IPS-15b (cell line): ENCODE measurements around the gene TESPA1.

ENCODE experiments used
- H3K27me3 ChIP-seq: one replicate; pipeline ENCODE4 v1.6.1; 2013; ENCODE audit warnings: low read length; ENCODE audit not compliant: control insufficient read depth, insufficient read depth
- H3K36me3 ChIP-seq: one replicate; pipeline ENCODE4 v1.6.1; 2013; ENCODE audit warnings: low read length; ENCODE audit not compliant: control insufficient read depth, insufficient read depth
- H3K4me1 ChIP-seq: one replicate; pipeline ENCODE4 v1.6.1; 2013; ENCODE audit warnings: mild to moderate bottlenecking, low read length; ENCODE audit not compliant: control insufficient read depth, insufficient read depth
- H3K4me3 ChIP-seq: one replicate; pipeline ENCODE4 v1.5.1; 2013; ENCODE audit warnings: low read depth, low read length
- H3K9ac ChIP-seq: one replicate; pipeline ENCODE4 v1.6.1; 2013; ENCODE audit warnings: low read depth, mild to moderate bottlenecking, low read length
- H3K9me3 ChIP-seq: one replicate; pipeline ENCODE4 v1.6.1; 2013; ENCODE audit warnings: mild to moderate bottlenecking, low read length; ENCODE audit not compliant: control insufficient read depth, insufficient read depth

Gene TESPA1

DNA sequence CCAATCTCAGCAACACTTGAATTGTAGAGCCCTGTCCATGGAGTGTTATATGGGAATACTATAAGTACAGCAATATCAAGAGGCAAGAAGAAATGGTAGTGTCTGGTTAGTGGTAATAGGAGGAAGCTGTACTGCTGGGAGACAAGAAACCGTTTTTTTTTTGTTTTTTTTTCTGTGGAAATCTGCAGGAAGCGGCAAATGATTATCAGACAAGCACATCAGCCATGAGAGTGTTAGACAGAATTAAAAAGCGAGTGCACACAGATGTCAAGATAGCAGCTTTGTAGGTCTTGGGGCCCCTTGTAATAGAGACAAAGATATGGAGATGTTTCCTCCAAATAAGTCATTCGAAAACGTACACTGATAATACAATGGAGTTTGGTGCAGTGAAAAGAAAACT lies 6.7 kb downstream of the TESPA1 start:
- H3K4me1 ChIP-seq = no peaks in the 10 kb centered on the region

DNA sequence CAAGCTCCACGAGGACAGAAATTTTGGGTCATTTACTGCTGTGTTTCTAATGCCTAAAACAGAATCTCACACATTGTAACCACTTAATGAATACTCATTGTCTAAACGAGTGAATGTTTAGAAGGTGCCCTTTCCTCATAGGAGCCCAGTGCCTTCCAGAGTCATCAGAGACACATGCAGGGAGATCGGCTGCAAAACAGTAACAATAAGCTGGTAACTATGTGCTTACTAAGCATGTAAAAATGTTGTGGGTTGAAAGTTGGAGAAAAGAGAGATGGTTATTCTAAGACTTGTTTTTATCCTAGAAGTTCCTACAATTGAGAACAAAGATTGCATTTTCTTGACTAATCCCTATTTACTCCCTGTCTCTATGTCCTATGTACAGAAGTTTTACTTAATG lies 7.4 kb downstream of the TESPA1 start:
- no peak overlapping the region for H3K9ac ChIP-seq
- H3K27me3 ChIP-seq = no peaks in the 10 kb centered on the region
- H3K4me3 ChIP-seq = no peak overlapping the region
- H3K9me3 ChIP-seq = no peaks in the 10 kb centered on the region
- H3K36me3 ChIP-seq = no peaks in the 10 kb centered on the region
- H3K4me1 ChIP-seq = no peaks in the 10 kb centered on the region

More for the DNA sequence above, 6.7 kb downstream of the TESPA1 start:
- no peaks in the 10 kb centered on the region for H3K36me3 ChIP-seq
- H3K27me3 ChIP-seq = no peaks in the 10 kb centered on the region
- H3K9me3 ChIP-seq = no peaks in the 10 kb centered on the region
- H3K4me3 ChIP-seq = no peak overlapping the region
- H3K9ac ChIP-seq = no peak overlapping the region

DNA sequence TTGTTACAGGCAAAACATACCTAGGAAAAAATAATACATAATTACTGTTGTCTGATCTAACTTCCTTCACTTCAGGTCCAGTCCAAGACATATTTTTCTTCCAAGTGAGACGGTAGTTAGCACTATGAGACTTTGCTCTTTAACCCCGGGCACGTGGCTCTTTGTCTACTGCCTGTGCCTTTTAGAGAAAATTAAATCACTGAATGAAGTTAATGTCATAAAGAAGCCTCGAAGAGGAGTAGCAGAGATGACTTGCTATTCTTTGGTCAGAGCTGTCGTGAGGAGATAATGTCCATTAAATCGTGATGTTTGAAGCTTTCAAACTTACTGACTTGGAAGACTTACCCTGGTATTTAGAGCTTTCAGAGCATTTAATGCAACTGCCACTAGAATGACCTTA lies 8.7 kb downstream of the TESPA1 start:
- H3K4me3 ChIP-seq = no peak overlapping the region
- H3K27me3 ChIP-seq = no peaks in the 10 kb centered on the region
- H3K4me1 ChIP-seq = no peaks in the 10 kb centered on the region
- no peak overlapping the region for H3K9ac ChIP-seq
- H3K9me3 ChIP-seq = no peaks in the 10 kb centered on the region
- no peaks in the 10 kb centered on the region for H3K36me3 ChIP-seq

DNA sequence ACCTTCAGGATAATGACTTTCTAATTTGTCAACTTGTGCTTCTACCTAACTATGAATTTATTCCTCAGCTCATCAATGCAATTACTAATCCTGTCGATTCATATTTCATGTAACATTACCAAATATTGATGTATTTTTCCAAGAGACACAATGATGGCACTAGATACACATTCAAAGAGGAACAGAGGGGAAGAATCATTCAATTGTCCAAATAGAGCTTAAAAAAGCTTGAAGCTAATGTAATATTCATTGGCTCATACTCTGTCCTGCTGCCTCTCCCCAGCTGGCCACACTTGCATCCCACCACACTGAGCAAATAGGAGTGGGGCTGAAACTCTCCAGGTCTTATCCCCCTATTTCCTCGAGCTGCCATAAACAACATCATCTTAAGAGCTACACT lies 9.3 kb downstream of the TESPA1 start:
- no peaks in the 10 kb centered on the region for H3K36me3 ChIP-seq
- no peak overlapping the region for H3K4me3 ChIP-seq
- no peaks in the 10 kb centered on the region for H3K27me3 ChIP-seq
- H3K4me1 ChIP-seq = no peaks in the 10 kb centered on the region
- no peak overlapping the region for H3K9ac ChIP-seq
- no peaks in the 10 kb centered on the region for H3K9me3 ChIP-seq

DNA sequence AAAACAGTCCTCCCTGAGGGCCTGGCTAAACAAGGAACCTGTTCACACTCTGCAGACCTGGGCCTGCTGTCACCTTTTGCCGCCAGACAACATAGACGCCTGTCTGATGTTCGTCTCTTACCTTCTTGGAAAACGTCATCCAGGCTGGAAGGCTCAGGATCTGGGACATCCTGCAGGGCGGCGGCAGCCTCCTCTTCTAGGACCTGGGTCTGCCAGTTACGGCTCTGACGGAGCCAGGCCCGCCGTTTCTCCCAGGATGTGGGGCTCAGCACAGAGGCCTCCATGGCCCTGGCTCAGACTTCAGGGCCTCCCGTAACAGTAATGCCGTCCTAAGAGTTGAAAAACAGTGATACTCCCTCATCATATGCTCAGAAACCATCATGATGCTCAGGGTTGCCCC lies 10.3 kb downstream of the TESPA1 start:
- Histone ChIP-seq H3K4me3 (no peak overlapping the region), H3K9ac (no peak overlapping the region), H3K4me1 (no peaks in the 10 kb centered on the region), H3K27me3 (no peaks in the 10 kb centered on the region), H3K36me3 (no peaks in the 10 kb centered on the region), H3K9me3 (no peaks in the 10 kb centered on the region)

DNA sequence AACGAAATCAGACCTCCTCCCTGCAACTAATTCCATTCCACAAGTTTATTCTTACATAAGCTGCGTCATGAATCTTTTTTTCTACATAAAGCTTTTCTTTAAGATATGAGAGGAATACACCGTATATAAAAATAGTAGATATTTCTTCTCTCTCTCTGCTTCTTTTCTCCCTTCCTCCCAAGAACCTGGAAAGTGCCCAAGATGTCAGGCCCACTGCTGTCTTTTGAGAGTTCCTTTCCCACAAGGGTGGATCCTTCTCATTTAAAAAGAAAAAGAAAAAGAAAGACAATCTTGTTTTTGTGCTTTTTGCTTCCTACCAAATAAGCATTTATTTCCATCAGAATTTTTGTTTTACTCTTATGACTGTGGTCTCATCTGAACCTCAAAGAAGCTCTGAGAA lies 11.0 kb downstream of the TESPA1 start:
- no peak overlapping the region for H3K9ac ChIP-seq
- no peaks in the 10 kb centered on the region for H3K9me3 ChIP-seq
- no peaks in the 10 kb centered on the region for H3K4me1 ChIP-seq
- no peaks in the 10 kb centered on the region for H3K36me3 ChIP-seq
- no peaks in the 10 kb centered on the region for H3K27me3 ChIP-seq
- no peak overlapping the region for H3K4me3 ChIP-seq

DNA sequence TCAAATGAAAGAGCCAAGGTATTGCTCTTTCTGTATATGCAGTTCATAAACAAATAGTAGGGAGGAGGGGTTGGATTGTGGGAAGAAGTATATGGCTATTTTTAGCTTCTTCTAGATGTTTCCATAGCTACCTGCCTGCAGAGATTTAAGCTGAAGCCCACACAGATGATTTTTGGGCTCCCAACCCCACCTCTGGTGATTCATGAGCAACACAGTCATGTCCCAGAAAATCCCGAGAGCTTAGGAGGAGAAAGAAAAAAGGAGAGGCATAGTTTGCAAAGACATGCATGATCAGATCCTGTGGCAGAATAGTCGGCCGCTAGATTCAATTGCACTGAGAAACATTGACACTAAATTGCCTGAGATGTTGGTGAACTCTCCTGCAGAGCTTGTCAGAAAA lies 13.8 kb downstream of the TESPA1 start:
- Histone ChIP-seq H3K9ac (no peak overlapping the region), H3K4me1 (no peaks in the 10 kb centered on the region), H3K9me3 (no peaks in the 10 kb centered on the region), H3K36me3 (no peaks in the 10 kb centered on the region), H3K4me3 (no peak overlapping the region), H3K27me3 (no peaks in the 10 kb centered on the region)

DNA sequence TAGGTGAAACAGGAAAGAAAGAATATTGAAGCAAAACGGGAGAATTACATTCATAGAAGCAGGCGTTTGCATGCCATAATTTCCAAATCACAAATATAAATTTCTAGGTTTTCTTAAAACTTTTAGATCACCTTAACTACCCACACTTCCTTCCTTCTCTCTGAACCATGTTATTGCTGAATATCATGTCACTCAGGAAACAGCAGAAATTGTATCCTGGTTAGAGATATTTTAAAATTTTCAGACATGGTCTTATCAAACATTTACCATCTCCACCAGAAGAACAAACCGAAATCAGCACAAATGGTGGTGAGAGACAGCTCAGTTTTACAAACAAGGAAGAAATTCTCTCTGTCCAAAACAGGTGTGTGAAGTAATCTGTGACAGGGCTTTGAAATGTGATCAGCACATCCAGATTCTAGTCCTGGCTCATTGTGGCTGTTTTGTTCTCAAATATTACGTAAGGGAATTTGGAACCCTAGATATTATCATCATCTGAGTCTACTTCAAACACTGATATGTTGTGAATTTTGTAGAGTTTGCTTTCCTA lies 16.3 kb downstream of the TESPA1 start:
- Histone ChIP-seq H3K4me1 (no peaks in the 10 kb centered on the region), H3K9ac (no peak overlapping the region), H3K27me3 (no peaks in the 10 kb centered on the region), H3K9me3 (no peaks in the 10 kb centered on the region), H3K4me3 (no peak overlapping the region), H3K36me3 (no peaks in the 10 kb centered on the region)

DNA sequence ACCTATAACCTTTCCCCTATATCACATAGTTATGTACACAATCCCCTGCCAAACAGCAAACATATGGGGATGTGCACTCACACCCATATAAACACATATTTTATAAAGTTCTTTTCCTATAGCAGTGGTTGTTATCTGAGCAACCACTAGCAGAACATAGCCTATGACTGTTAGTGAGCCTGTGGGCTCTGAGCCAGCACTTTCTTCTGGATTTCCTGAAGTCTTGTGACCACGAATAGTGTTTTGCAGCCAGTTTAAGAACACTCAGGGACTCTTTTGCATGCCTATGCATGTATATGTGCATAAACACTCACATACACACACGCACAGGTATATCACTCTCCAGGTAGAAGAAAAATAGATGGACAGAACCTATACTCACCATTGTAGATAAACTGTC lies 17.1 kb downstream of the TESPA1 start:
- no peaks in the 10 kb centered on the region for H3K4me1 ChIP-seq
- no peaks in the 10 kb centered on the region for H3K9me3 ChIP-seq
- H3K9ac ChIP-seq = no peak overlapping the region
- no peaks in the 10 kb centered on the region for H3K27me3 ChIP-seq
- H3K4me3 ChIP-seq = no peak overlapping the region
- no peaks in the 10 kb centered on the region for H3K36me3 ChIP-seq

DNA sequence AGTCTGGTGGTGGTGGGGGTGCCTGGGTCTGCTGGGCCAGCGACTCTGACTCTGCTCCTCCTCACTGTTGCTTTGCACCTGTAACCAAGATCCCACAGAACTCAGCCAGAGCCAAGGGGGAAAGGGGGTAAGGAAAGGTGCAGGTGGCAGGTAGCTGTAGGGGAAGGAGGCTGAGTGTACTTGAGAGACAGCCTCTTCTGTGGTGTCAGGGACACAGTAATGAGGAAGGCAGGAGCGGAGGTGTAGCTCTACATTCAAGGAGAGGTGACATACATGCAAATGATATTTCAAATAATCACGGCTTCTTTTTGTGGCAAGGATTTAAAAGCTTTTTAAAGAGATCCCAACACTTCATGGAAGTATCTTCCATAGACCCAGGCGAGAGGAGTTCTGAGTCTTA lies 23.4 kb downstream of the TESPA1 start:
- H3K4me3 ChIP-seq = no peak overlapping the region
- H3K9ac ChIP-seq = no peak overlapping the region
- H3K4me1 ChIP-seq = no peaks in the 10 kb centered on the region
- no peaks in the 10 kb centered on the region for H3K27me3 ChIP-seq
- no peaks in the 10 kb centered on the region for H3K36me3 ChIP-seq
- H3K9me3 ChIP-seq = no peaks in the 10 kb centered on the region

DNA sequence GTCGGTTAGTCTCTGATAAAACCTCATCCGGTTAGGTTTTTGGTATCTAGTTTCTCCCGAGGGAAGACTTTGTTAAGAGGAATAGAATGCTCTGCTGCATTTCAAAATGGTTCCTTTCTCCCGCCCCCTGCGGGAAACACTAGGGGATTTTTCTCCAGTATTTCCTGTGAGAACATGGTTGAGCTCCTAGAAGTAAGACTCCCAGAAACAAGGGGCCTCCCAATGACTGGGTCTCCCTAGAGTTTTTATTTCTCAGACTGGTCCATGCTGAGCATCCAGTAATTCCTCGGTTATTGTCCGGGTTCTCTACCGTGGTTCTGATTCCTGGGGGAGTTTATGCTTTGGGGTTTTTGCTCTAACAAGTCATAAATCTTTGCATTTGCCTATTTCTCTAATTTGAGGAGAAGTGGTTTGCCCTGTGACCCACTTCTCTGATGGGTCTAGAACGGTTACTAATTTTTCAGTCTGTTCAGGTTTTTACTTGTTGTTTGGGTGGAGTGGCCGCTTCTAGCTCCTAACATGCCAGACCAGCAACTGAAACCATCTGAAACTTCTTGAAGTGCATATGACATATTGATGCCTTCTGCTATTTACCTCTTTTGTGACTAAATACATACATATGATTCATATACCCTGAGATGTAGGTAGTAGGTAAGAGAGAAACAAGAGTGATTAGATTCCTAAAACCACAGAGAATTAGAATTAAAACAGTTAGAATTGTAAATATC lies 25.1 kb downstream of the TESPA1 start:
- H3K9ac ChIP-seq = no peak overlapping the region
- H3K27me3 ChIP-seq = no peaks in the 10 kb centered on the region
- no peaks in the 10 kb centered on the region for H3K4me1 ChIP-seq
- no peak overlapping the region for H3K4me3 ChIP-seq
- H3K9me3 ChIP-seq = no peaks in the 10 kb centered on the region
- no peaks in the 10 kb centered on the region for H3K36me3 ChIP-seq

DNA sequence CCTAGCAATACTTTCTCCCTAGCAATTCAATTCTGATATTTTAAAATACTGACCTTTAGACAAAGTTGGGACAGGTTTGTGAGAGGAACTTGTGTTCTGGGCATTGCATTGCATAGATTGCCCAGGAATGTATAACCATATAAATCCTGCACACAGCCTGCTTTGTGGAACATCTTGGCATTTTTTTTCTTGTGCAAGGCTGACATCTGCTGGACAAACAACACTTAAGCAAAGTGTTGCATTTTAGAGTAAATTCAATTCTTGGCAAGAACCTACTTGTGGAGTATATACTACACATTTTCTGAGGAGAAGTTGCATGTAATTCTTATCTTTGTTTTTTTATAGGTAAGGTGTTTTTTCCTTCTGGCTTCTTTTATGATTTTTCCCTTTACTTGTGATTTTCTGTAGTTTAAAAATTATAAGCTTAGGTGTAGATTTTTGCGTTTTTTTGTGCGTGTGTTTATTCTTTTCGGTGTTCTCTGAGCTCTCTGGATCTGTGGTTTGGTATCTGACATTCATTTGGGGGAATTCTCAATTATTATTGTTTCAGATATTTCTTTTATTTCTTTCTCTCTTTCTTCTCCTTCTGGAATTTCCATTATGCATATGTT lies 26.4 kb downstream of the TESPA1 start:
- H3K36me3 ChIP-seq = no peaks in the 10 kb centered on the region
- no peaks in the 10 kb centered on the region for H3K4me1 ChIP-seq
- H3K9me3 ChIP-seq = no peaks in the 10 kb centered on the region
- H3K27me3 ChIP-seq = no peaks in the 10 kb centered on the region
- H3K9ac ChIP-seq = no peak overlapping the region
- H3K4me3 ChIP-seq = no peak overlapping the region
